Tibial artery (tissue), 4 donors: ENCODE results near the gene STON2.

Experiments used
- DNase-seq, 2 donors: peaks; one replicate each; pipeline ENCODE4 v3.0.0-alpha.2; 2019
- H3K27ac ChIP-seq, 2 donors: fragments of 200-600 bp; sonication (generic) in 1 of 2; 1 replicate in 1 of 2; 2 replicates in 1 of 2; pipeline ENCODE4 v1.5.1; 2018 to 2019; ENCODE audit warnings: mild to moderate bottlenecking in 1 of 2
- H3K27me3 ChIP-seq, 2 donors: fragments of 200-600 bp; sonication (generic) in 1 of 2; one replicate each; pipeline versions ENCODE4 v1.5.1 to v1.6.0; 2016 to 2019
- H3K36me3 ChIP-seq, 3 donors: fragments of 200-600 bp; sonication (generic) in 2 of 3; one replicate each; pipeline ENCODE4 v1.5.1; 2016 to 2019; ENCODE audit warnings: mild to moderate bottlenecking in 2 of 3
- H3K4me1 ChIP-seq, 4 donors: fragments of 200-600 bp; sonication (generic) in 2 of 4; 1 replicate in 3 of 4; 2 replicates in 1 of 4; pipeline ENCODE4 v1.5.1; 2016 to 2019
- H3K4me3 ChIP-seq, 2 donors: fragments of 200-600 bp; sonication (generic) in 1 of 2; 1 replicate in 1 of 2; 2 replicates in 1 of 2; pipeline ENCODE4 v1.5.1; 2018 to 2019; ENCODE audit warnings: mild to moderate bottlenecking in 2 of 2
- H3K9me3 ChIP-seq, 3 donors: fragments of 200-600 bp; sonication (generic) in 1 of 3; one replicate each; pipeline ENCODE4 v1.5.1; 2016 to 2019
- intact Hi-C: fragments of 100-400 bp; cut with DNase I; formaldehyde crosslinking; loops from one replicate; pipeline ENCODE4 v1.15.0; 2023; ENCODE audit warnings: low total_unique reads
- TF ChIP-seq, protein P1 (sequence below), 2 experiments: fragments of 200-600 bp in 1 of 2; fragments of 450-650 bp in 1 of 2; IDR thresholded peaks; one replicate each; pipeline ENCODE4 v1.5.1; 2017 to 2019; ENCODE audit warnings: antibody characterized with exemption in 2 of 2, mild to moderate bottlenecking in 1 of 2, moderate library complexity in 1 of 2

The STON2 gene

DNA sequence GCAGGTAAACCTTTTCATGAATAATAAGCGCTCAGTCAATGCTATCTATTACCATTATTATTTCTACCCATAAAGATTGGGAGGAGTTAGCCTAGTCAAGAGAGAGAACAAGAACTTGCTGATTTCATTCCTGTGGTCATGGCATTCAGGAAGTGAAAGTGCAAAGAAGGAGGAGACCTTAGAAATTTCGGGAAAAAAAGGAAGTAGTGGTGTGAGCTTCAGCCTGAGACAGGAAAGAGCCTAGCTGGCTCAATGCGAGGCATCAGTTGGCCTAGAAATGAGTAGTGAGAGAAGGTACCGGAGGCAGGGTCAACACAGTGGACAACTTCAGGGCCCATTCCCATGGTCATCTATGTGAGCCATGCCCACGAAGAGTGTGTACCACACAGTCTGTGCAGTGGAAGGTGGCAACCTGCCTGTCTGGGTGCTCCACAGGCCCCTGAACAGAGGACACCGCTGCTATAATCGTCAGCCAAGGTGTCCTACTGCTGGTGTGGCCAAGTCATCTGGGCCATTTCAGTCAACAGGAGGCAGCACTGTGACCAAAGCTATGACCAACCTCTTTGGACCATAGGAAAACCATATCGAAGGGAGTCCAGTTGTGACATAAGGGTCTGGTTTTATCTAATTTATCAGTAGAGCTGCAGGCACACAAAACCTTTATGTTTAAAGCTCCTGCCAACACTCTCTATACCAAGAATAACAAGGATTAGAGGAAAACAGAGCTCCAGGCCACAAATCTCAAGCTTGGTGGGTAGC, 16.2 kb upstream of the STON2 start:
- no peaks in the 10 kb centered on the region for H3K9me3 ChIP-seq
- no peaks in the 10 kb centered on the region for H3K36me3 ChIP-seq
- no peaks in the 10 kb centered on the region for H3K27me3 ChIP-seq
- DNase-seq, result no peak
- intact Hi-C loops, result no loop called here
- no peak overlapping the region for H3K4me3 ChIP-seq
- no peaks in the 10 kb centered on the region for H3K4me1 ChIP-seq
- TF ChIP-seq, protein P1, sequence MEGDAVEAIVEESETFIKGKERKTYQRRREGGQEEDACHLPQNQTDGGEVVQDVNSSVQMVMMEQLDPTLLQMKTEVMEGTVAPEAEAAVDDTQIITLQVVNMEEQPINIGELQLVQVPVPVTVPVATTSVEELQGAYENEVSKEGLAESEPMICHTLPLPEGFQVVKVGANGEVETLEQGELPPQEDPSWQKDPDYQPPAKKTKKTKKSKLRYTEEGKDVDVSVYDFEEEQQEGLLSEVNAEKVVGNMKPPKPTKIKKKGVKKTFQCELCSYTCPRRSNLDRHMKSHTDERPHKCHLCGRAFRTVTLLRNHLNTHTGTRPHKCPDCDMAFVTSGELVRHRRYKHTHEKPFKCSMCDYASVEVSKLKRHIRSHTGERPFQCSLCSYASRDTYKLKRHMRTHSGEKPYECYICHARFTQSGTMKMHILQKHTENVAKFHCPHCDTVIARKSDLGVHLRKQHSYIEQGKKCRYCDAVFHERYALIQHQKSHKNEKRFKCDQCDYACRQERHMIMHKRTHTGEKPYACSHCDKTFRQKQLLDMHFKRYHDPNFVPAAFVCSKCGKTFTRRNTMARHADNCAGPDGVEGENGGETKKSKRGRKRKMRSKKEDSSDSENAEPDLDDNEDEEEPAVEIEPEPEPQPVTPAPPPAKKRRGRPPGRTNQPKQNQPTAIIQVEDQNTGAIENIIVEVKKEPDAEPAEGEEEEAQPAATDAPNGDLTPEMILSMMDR (IDR thresholded peaks at IDR 0.05), result no peak
- no peak overlapping the region for H3K27ac ChIP-seq

- H3K27ac ChIP-seq, result no peak overlapping the region
Observed at GRCh38 chr14:81415781-81416180, 15.7 kb upstream of the STON2 start.

GRCh38 chr14:81414123-81414522, 14.0 kb upstream of the STON2 start:
- Histone ChIP-seq H3K4me1 (no peaks in the 10 kb centered on the region), H3K27ac (no peak overlapping the region), H3K36me3 (no peaks in the 10 kb centered on the region), H3K27me3 (no peaks in the 10 kb centered on the region), H3K9me3 (no peaks in the 10 kb centered on the region), H3K4me3 (no peak overlapping the region)
- TF ChIP-seq, protein P1 (IDR thresholded peaks at IDR 0.05), result no peak
- no peak for DNase-seq
- intact Hi-C loops, result no loop called here

More at GRCh38 chr14:81415781-81416180, 15.7 kb upstream of the STON2 start:
- intact Hi-C loops, result no loop called here
- Histone ChIP-seq H3K36me3 (no peaks in the 10 kb centered on the region), H3K4me3 (no peak overlapping the region), H3K27me3 (no peaks in the 10 kb centered on the region), H3K9me3 (no peaks in the 10 kb centered on the region), H3K4me1 (no peaks in the 10 kb centered on the region)
- TF ChIP-seq, protein P1 (IDR thresholded peaks at IDR 0.05), result no peak
- DNase-seq, result no peak

DNA sequence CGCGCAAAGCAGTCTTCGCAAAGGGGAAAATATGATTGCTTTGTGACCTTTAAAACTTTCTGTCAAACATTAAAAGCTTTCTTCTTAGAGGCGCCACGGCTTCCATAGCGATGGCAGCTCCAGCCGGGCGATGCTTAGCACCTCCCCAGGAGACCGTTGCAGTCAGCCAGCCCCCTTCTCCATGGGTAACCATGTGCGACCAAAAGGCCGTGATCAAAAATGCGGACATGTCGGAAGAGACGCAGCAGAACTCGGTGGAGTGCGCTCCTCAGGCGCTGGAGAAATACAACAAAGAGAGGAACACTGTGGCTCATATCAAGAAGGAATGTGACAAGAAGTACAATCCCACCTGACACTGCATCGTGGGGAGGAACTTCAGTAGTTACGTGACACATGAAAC, 12.7 kb upstream of the STON2 start:
- H3K27me3 ChIP-seq, result no peaks in the 10 kb centered on the region
- intact Hi-C loops, result no loop called here
- no peaks in the 10 kb centered on the region for H3K36me3 ChIP-seq
- TF ChIP-seq, protein P1 (IDR thresholded peaks at IDR 0.05), result no peak
- H3K4me3 ChIP-seq, result no peak overlapping the region
- H3K27ac ChIP-seq, result no peak overlapping the region
- no peak for DNase-seq
- no peaks in the 10 kb centered on the region for H3K9me3 ChIP-seq
- H3K4me1 ChIP-seq, result no peaks in the 10 kb centered on the region

GRCh38 chr14:81408595-81408994, 8.5 kb upstream of the STON2 start:
- TF ChIP-seq, protein P1 (IDR thresholded peaks at IDR 0.05), result no peak
- no peaks in the 10 kb centered on the region for H3K36me3 ChIP-seq
- no peaks in the 10 kb centered on the region for H3K4me1 ChIP-seq
- peaks cover 0 to 3% (median 0%) of the 10 kb centered on the region in 3 donors for H3K9me3 ChIP-seq
- intact Hi-C loops, result no loop called here
- no peak overlapping the region for H3K27ac ChIP-seq
- no peaks in the 10 kb centered on the region for H3K27me3 ChIP-seq
- H3K4me3 ChIP-seq, result no peak overlapping the region
- DNase-seq, result no peak
